CD4-positive, alpha-beta T cell treated with Interferon gamma for 1 hour (primary cell): Measurements from ENCODE around the gene ACBD5.

Source experiments
- DNase-seq: peaks from one replicate; pipeline ENCODE4 v3.0.0-alpha.2; 2020

The ACBD5 gene

DNA sequence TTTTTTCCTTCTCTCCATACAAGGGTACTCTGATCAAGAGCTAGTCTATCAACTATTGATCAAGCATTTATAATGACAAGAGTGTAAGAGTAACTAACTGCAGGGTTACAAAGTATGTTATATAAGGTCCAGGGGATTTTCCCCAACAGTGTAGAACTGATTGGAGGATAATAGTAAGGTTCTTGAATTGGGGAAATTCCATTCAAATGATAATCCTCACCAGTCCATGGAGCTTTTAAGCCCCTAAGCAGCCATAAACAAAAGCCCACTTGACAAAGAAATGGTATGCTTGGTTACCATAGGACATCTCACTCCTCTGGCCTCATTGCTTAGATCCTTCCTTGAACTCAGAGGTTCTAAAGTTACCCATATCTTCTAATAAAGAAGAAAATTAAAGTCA is 94.7 kb downstream of the ACBD5 start:
- DNase-seq, result no peak
